Fibroblast of lung (primary cell): ENCODE measurements around the gene TCP11.

ENCODE experiments used
- EZH2 ChIP-seq: IDR thresholded peaks from 2 replicates; pipeline ENCODE4 v1.5.1; 2012; ENCODE audit warnings: low read length, control low read depth, mild to moderate bottlenecking; ENCODE audit errors: missing control alignments
- TF ChIP-seq, protein P1 (sequence below), 2 donors: IDR thresholded peaks in 1 of 2; conservative IDR thresholded peaks in 1 of 2; 1 replicate in 1 of 2; 2 replicates in 1 of 2; pipeline ENCODE4 v1.5.1; 2011 to 2012; ENCODE audit warnings: low read length in 2 of 2, control low read depth in 1 of 2, inconsistent platforms in 1 of 2, low read depth in 1 of 2, mild to moderate bottlenecking in 1 of 2

DNA sequence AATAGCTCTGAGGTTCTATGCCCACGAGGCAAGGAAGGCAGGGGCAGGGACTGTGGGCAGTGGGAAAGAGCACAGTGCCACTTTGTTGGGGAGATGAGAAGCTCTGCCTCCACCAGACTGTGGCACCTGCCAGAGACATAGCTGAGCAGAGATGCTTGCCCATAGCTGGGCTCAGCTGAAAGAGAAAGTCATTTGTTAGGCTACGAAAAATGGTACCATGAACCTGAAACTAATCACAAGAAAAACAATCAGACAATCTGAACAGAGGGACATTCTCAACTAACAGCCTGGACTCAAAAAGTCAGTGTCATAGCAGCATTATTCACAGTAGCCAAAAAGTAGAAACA lies 32.9 kb upstream of the TCP11 start:
- TF ChIP-seq, protein P1, sequence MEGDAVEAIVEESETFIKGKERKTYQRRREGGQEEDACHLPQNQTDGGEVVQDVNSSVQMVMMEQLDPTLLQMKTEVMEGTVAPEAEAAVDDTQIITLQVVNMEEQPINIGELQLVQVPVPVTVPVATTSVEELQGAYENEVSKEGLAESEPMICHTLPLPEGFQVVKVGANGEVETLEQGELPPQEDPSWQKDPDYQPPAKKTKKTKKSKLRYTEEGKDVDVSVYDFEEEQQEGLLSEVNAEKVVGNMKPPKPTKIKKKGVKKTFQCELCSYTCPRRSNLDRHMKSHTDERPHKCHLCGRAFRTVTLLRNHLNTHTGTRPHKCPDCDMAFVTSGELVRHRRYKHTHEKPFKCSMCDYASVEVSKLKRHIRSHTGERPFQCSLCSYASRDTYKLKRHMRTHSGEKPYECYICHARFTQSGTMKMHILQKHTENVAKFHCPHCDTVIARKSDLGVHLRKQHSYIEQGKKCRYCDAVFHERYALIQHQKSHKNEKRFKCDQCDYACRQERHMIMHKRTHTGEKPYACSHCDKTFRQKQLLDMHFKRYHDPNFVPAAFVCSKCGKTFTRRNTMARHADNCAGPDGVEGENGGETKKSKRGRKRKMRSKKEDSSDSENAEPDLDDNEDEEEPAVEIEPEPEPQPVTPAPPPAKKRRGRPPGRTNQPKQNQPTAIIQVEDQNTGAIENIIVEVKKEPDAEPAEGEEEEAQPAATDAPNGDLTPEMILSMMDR (conservative IDR thresholded peaks at IDR 0.05 in 1 of 2, IDR thresholded peaks at IDR 0.05 in 1 of 2; ENCODE audit: low read depth in 1 of 2, low read length in 2 of 2): no peak
- TF ChIP-seq EZH2: no peak
